Femur (tissue), 1 donor: ENCODE results near the gene PCDH9.

Experiments used
- DNase-seq: peaks from one replicate; pipeline ENCODE4 v3.0.0-alpha.2; 2017

Gene PCDH9

DNA sequence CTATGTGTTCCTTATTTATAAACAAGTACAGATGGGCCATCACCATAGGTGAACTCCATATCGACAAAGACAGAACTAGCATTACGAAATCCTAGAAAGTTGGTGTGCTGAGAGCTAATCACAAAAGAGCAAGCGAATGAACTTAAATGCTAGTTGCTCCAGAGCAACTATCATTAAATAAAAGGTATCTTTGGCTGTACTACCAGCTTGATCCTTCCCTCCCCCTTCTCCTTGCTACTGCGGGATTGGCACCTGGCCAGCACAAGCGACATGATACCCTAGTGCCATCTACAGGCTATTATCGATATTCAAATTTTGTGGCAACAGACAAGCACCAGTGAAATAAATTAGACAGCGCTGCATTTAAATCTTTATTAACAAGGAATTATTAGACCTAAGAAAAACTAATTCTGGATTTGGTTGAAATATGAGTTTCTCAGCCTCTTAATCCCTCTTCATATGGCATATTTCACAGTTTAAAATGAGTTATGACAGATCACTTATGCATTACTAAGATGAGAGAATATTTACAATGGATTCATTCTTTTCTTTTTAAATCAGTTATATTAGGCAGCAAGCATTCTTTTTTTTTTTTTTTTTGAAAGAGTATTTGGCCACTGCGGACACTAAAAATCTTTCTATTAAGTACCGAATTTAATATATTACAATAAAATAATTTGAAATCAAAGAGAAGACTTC, 5.8 kb downstream of the PCDH9 start:
- DNase-seq: peak; percentile 84

- no peak for DNase-seq
Observed at GRCh38 chr13:67223742-67224141, 6.4 kb downstream of the PCDH9 start.

DNA sequence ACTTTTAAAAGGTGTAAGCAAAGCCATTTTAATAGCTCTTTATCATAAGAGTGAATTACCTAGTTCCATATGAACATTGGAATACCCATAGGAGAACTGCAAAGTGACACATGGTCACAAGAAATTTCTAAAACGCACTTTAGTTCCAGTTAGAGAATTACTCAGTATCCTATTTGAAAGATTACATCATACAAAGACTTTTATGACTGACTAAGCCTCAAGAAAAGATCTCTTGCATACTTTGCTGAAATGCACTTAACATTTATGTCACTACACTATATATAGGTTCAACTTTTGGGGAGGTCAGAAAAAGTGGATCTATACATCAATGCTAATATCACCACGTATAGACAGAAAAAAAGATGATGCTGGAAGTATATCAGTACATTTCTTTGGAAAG, 7.1 kb downstream of the PCDH9 start:
- no peak for DNase-seq

- no peak for DNase-seq
Observed at GRCh38 chr13:67221630-67222226, 8.4 kb downstream of the PCDH9 start.

DNA sequence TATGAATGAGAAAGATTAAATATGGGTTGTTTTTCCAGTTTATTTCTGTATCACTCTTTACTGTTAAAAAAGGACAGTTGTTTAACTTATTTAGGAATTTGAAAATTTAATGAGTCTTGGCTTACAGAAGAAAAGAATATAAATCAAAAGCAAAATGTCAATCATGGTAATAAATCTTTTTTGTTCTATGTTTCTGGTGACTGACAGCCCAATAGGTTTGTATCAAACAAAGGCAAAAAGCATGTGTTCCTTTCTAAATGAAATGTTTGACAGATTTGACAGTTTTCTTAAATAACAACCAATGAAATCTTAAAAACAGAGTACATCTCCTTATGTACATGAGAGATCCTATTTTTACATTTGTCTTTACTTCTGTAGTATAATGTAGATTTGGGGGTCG, 11.0 kb downstream of the PCDH9 start:
- DNase-seq: no peak

DNA sequence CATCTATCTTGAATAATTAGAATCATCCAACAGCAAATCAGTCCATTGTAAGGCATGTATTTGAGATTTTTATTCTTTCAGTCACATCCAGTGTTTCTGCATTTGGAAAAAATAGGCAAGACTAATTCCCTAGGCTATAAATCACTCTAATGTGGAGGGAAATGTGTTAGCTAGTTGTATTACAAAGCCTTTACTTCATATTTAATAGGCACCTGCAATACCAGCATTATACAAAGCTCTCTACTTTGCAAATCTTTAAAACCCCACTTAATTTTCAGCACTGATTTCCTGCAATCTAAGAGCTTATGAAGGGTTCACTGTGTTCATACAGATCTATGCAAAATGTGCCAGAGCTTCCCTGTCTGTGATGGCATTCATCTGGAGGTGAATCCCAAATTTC, 12.3 kb downstream of the PCDH9 start:
- DNase-seq: no peak

DNA sequence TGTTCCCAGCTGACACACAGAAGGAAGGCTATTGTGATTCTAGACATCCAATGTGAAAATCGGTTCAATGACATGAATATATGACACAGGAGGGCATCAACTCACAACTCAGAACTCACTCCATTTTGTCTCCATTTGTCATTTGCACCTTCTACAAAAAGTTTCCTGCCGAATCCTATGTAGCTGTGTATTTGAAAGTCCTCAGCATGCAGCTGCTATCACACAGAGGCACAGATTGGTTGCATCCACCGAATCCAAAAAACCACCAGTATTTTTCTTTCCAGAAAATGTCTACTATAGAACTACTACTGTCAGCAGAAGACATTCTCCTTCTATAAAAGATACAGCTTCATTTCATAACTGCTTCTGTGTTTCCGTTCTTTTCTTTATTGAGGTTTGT, 13.3 kb downstream of the PCDH9 start:
- DNase-seq: no peak

DNA sequence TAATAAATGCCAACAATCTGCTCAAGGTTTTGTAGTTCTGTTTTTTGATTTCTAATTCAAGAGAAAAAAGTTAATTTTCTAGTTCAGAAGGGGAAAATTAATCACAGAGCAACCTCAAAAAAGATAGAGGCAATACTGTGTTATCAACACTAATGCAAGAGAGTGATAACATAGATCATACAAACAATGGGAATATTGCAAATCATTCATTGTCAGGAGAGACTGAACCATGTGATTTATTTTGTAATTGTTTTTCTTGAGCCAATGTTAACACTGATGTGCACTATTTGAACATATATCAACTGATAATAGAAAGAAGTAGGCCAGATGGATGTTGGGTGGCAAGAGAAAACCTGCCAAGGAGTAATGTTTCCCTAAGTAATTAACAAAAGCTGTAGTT, 19.9 kb downstream of the PCDH9 start:
- no peak for DNase-seq

DNA sequence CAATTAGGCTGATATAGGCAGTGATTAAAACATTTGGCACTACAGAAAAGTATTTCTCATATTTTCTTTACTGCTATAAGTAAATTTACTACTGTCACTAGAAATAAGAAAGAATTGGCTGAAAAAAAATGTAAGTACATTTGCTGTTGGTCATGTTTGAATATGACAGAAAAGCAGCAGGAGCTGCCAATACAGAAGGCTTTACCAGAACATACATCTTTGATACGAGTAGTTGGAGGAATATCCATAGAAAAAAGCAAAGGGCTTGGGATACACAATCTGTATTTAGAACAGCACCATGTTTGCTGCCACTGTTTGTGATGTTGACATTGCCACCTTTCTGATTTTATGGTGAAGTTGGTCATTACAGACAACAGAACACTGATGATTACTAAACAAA, 21.6 kb downstream of the PCDH9 start:
- DNase-seq: no peak

- no peak for DNase-seq
Observed at GRCh38 chr13:67204764-67205163, 25.4 kb downstream of the PCDH9 start.

- no peak for DNase-seq
Observed at GRCh38 chr13:67200605-67201004, 29.5 kb downstream of the PCDH9 start.

GRCh38 chr13:67200183-67200582, 30.0 kb downstream of the PCDH9 start:
- DNase-seq: no peak

GRCh38 chr13:67197704-67198103, 32.4 kb downstream of the PCDH9 start:
- DNase-seq: no peak

DNA sequence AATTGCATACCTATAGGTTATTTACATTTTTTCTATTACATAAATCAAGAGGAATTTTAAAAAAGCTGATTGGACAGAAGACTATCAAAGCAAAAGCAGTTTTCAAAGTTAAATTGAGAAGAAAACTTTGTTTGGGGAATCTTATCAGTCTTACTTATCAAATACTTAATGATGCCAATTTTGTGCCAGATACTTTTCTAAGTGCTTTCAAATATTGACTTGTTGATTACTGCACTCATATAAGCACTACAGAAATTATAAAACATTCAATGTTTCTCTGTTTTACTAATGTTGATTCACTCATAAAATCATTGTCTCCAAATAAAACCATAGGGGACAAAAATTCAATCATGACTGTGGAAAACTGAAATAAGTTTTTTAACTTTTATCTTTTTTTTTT, 36.2 kb downstream of the PCDH9 start:
- DNase-seq: no peak

GRCh38 chr13:67192751-67193150, 37.4 kb downstream of the PCDH9 start:
- no peak for DNase-seq

DNA sequence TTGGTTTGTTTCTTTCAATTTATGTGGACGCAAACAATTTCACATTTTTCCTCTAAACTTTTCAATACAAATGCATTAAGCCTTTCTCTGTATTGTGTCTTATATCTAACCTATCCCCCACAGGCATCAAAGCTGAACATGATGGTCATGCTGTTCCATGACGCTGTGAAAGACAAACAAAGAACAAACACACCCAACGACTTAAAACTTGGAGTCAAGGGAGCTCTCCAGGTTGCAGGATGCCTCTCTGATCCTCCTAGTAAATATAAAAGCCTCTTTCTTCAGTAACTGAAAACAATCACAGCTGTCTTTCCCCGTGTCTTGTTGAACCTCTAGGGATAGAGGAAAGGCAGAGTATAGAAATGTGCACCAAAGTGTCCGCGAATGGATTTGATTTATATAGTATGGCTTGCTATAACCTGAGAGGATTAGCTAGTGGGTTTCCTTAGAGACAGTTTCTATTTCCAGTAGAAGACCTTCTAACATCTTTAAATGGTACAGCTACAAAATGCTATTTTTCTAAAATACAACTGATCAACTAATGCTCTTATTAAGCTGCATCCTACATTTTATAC, 43.1 kb downstream of the PCDH9 start:
- DNase-seq: no peak

- no peak for DNase-seq
Observed at GRCh38 chr13:67184247-67184646, 45.9 kb downstream of the PCDH9 start.

GRCh38 chr13:67183151-67183550, 47.0 kb downstream of the PCDH9 start:
- DNase-seq: no peak

GRCh38 chr13:67175836-67176459, 54.2 kb downstream of the PCDH9 start:
- DNase-seq: no peak

DNA sequence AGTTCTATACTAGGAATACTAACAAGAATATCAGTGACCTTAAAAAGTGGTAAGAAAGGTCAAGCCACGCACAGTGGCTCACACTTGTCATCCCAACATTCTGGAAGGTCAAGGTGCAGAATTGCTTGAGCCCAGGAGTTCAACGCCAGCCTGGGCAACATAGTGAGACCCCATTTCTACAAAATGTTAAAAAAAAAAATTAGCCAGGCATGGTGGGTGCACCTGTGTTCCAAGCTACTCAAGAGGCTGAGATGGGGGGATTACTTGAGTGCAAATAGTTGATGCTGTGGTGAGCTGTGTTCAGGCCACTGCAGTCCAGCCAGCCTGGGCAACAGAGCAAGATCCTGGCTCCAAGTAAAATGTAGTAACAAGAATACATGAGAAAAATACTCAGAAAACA, 61.8 kb downstream of the PCDH9 start:
- no peak for DNase-seq

- DNase-seq: no peak
Observed at GRCh38 chr13:67167420-67167819, 62.7 kb downstream of the PCDH9 start.

- no peak for DNase-seq
Observed at GRCh38 chr13:67161176-67161575, 69.0 kb downstream of the PCDH9 start.

DNA sequence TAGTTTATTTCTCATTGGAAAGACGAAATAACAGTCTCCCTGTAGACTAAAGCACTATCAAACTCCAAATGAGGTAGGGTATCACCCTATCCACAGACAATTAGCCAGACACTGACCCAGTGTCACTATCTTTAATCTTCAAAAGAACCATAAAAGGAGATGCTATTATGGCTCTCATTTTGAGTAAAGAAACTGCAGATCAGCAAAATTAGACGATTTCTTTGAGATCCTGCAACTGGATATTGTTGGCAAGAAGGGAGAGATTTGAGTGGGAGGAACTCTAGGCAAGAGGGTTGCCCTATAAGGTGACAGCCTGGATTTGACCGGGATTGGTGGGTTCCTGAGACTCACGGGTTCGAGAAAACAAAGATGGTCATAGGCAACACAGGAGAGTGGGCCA, 71.2 kb downstream of the PCDH9 start:
- no peak for DNase-seq

DNA sequence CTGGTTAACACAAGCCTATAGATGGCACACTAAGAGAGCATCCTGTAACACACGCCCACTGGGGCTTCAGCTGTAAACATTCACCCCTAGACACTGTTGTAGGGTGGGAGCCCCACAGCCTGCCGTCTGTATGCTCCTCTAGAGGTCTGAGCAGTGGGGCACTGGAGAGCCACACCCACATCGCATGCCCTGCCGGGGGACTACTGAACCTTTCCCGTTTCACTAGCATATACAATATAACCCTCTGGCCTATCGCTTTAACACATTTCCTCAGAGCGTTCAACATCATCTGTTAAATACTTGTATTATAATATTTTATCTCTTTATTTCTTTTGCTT, 73.4 kb downstream of the PCDH9 start:
- no peak for DNase-seq
